ENCODE measurements around the gene MID2.
A peak's percentile ranks its signal among the peaks of the same experiment; 100 is the strongest.
"Not testable (repeated sequence)": the region's sequence is repeated elsewhere in the genome, so short reads cannot be mapped to it uniquely, and the experiment has no call there.

MID2 gene

DNA sequence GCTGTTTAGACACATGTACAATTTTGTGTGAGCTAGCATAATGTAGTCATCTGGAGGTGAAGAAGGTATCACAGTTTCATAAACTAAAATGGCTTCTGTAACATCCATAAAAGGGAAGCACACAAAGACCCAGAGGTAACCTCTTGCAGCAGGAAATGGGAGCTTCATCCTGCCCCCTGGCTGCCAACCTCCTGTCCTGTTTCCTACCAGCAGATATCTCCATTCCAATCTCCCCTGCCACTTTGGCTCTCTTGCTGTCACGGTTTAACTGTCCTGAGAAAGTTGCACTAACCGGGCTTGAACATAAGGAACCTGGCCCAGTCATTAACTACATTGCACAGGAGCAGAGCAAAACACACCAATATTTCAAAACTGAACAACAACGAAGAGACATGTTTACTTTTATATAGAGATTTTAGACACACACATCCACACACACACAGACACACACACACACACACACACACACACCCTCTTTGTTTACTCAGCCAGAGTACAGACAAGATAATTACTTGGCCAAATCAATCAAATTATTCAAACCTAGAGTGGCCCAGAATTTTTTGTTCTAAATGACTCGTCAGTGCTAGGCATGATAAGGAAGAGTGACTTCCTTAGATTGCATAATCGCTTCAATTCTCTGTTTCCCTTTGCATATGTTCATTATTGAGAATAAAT, 24.2 kb downstream of the MID2 start:
- peak; percentile 2 for DNase-seq (ENCODE audit: low read depth)
- no peak for TF ChIP-seq POLR2A (IDR thresholded peaks at IDR 0.05; ENCODE audit: extremely low read depth, insufficient read length)
- no peak for TF ChIP-seq MYC (IDR thresholded peaks at IDR 0.05; ENCODE audit: low read depth, low read length)
- TF ChIP-seq, protein P1, sequence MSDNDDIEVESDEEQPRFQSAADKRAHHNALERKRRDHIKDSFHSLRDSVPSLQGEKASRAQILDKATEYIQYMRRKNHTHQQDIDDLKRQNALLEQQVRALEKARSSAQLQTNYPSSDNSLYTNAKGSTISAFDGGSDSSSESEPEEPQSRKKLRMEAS (IDR thresholded peaks at IDR 0.05; ENCODE audit: low read depth, low read length) = no peak
- TF ChIP-seq, protein P2, sequence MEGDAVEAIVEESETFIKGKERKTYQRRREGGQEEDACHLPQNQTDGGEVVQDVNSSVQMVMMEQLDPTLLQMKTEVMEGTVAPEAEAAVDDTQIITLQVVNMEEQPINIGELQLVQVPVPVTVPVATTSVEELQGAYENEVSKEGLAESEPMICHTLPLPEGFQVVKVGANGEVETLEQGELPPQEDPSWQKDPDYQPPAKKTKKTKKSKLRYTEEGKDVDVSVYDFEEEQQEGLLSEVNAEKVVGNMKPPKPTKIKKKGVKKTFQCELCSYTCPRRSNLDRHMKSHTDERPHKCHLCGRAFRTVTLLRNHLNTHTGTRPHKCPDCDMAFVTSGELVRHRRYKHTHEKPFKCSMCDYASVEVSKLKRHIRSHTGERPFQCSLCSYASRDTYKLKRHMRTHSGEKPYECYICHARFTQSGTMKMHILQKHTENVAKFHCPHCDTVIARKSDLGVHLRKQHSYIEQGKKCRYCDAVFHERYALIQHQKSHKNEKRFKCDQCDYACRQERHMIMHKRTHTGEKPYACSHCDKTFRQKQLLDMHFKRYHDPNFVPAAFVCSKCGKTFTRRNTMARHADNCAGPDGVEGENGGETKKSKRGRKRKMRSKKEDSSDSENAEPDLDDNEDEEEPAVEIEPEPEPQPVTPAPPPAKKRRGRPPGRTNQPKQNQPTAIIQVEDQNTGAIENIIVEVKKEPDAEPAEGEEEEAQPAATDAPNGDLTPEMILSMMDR (IDR thresholded peaks at IDR 0.05; ENCODE audit: low read depth, low read length) = no peak
- H3K4me3 ChIP-seq (ENCODE audit: low read depth, low read length) = no peak overlapping the region

GRCh38 chrX:107850422-107850765, 24.7 kb downstream of the MID2 start:
- no peak for DNase-seq (ENCODE audit: low read depth)
- TF ChIP-seq POLR2A (IDR thresholded peaks at IDR 0.05; ENCODE audit: extremely low read depth, insufficient read length) (no peak), MYC (IDR thresholded peaks at IDR 0.05; ENCODE audit: low read depth, low read length) (no peak)
- TF ChIP-seq, protein P1 (IDR thresholded peaks at IDR 0.05; ENCODE audit: low read depth, low read length) = no peak
- TF ChIP-seq, protein P2 (IDR thresholded peaks at IDR 0.05; ENCODE audit: low read depth, low read length) = no peak
- no peak overlapping the region for H3K4me3 ChIP-seq (ENCODE audit: low read depth, low read length)

DNA sequence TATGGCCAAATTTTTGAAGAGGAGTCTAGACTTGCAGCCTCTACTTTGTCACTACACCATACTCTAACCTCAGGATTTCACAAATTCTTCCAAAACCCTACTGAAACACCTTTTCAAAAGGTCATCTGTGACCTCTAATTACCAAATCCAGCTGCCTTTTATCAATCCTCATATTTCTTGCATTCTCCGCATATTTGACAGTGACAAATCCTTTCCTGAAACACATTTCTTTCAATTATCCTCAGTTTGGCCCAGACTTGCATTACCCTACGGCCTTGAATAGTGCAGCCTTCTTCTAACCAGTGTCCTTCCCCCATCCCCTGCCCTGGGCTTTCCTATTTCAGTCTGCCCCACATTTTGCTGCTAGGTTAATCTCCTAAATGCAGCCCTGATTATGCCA, 25.5 kb downstream of the MID2 start:
- TF ChIP-seq POLR2A (IDR thresholded peaks at IDR 0.05; ENCODE audit: extremely low read depth, insufficient read length) = no peak
- TF ChIP-seq, protein P1 (IDR thresholded peaks at IDR 0.05; ENCODE audit: low read depth, low read length) = no peak
- H3K4me3 ChIP-seq (ENCODE audit: low read depth, low read length) = no peak overlapping the region
- DNase-seq (ENCODE audit: low read depth) = no peak

DNA sequence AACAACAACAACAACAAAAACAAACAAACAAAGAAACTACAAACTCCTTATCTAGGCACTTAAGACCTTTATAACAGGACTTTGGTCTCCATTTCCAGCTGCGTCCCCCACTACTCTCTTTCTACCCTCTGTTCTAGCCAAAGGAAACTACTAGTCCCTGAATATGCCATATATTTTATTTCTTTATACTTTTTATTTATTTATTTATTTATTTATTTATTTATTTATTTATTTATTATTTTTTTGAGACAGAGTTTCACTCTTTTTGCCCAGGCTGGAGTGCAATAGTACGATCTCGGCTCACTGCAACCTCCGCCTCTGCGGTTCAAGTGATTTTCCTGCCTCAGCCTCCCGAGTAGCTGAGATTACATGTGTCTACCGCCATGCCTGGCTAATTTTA, 26.0 kb downstream of the MID2 start:
- not testable (repeated sequence) for H3K4me3 ChIP-seq (ENCODE audit: low read depth, low read length); DNase-seq (ENCODE audit: low read depth)

DNA sequence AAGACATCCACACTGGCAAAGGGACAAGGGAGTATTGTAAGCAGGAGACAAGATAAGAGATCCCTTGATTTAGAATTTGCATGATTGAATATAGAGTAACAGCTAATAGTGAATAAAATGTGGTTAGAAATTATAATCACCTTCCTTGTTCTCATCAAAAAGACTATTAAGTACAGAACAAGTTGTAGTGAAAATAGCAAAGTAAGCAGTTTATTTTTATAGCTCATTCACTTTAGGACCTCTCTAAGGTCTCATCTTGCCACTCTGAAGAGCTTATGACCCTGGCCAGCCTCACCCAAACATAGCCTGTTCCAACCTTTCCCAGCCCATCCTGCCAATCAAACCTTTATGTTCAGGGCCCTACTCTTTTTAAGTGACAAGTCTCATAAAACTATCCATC, 30.6 kb downstream of the MID2 start:
- H3K4me3 ChIP-seq (ENCODE audit: low read depth, low read length) = no peak overlapping the region
- no peak for DNase-seq (ENCODE audit: low read depth)
- no peak for TF ChIP-seq POLR2A (IDR thresholded peaks at IDR 0.05; ENCODE audit: extremely low read depth, insufficient read length)
- TF ChIP-seq, protein P2 (IDR thresholded peaks at IDR 0.05; ENCODE audit: low read depth, low read length) = no peak
- TF ChIP-seq MYC (IDR thresholded peaks at IDR 0.05; ENCODE audit: low read depth, low read length) = no peak
- TF ChIP-seq, protein P1 (IDR thresholded peaks at IDR 0.05; ENCODE audit: low read depth, low read length) = no peak

DNA sequence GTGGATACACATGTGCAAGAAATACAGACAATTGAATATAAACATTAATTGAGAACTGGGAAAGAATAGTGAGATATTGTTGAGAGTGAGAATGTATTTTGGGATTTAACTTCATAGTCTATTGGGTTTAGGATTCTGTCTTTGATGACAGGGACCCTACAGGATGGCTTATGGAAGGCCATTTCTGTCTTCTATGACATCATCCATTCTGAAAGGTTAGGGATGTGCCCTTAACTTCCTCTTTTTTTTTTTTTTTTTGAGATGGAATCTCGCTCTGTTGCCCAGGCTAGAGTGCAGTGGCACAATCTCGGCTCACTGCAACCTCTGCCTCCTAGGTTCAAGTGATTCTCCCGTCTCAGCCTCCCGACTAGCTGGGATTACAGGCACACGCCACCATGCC, 31.4 kb downstream of the MID2 start:
- not testable (repeated sequence) for DNase-seq (ENCODE audit: low read depth); H3K4me3 ChIP-seq (ENCODE audit: low read depth, low read length)

- no peak for DNase-seq (ENCODE audit: low read depth)
Observed at GRCh38 chrX:107857837-107858236, 32.2 kb downstream of the MID2 start.

More at GRCh38 chrX:107857837-107858236, 32.2 kb downstream of the MID2 start:
- H3K4me3 ChIP-seq (ENCODE audit: low read depth, low read length) = no peak overlapping the region
- TF ChIP-seq, protein P1 (IDR thresholded peaks at IDR 0.05; ENCODE audit: low read depth, low read length) = no peak
- TF ChIP-seq MYC (IDR thresholded peaks at IDR 0.05; ENCODE audit: low read depth, low read length) (no peak), POLR2A (IDR thresholded peaks at IDR 0.05; ENCODE audit: extremely low read depth, insufficient read length) (no peak)
- TF ChIP-seq, protein P2 (IDR thresholded peaks at IDR 0.05; ENCODE audit: low read depth, low read length) = no peak

Data from NB4 (cell line).